Hematopoietic multipotent progenitor cell treated with erythropoietin and hydrocortisone succinate and interleukin-3 and kit ligand, for 8 days (in vitro differentiated cells): ENCODE data around the gene ACAP2.
"Not testable (repeated sequence)": the region's sequence is repeated elsewhere in the genome, so short reads cannot be mapped to it uniquely, and the experiment has no call there.

Source experiments
- DNase-seq: peaks from one replicate; pipeline ENCODE4 v3.0.0-alpha.2; 2015

Gene ACAP2

DNA sequence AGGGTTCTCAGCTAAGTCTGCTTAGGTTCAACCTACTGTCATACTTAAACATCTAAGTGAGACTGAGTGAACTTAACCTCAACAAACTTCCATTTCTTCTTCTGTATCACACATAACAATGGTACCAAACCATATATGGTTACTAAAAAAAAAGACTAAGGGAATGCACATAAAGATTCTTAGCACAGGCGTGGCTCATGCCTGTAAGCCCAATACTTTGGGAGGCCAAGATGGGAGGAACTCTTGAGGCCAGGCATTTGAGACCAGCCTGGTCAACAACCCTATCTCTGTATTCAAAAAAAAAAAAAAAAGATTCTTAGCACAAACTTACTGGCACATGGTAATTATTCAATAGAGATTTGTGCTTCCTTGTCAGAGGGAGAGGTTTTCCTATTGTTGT, 57.9 kb downstream of the ACAP2 start:
- no peak for DNase-seq

DNA sequence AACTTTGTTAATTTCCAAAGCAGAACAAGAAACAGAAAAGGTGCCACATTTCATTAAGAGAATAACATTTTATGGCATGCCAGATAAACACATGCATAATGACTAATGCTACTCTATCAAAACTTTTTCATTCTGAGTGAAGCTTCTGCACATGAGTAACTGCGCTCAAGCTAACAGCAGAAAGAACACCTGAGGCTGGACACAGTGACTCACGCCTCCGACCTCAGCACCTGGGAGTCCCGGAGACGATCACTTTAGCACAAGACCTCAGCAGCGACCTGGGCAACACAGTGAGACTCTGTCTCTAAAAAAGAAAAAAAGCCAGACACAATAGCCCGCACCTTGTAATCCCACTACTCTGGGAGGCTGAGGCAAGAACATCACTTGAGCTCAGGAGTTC, 70.6 kb downstream of the ACAP2 start:
- DNase-seq = no peak

DNA sequence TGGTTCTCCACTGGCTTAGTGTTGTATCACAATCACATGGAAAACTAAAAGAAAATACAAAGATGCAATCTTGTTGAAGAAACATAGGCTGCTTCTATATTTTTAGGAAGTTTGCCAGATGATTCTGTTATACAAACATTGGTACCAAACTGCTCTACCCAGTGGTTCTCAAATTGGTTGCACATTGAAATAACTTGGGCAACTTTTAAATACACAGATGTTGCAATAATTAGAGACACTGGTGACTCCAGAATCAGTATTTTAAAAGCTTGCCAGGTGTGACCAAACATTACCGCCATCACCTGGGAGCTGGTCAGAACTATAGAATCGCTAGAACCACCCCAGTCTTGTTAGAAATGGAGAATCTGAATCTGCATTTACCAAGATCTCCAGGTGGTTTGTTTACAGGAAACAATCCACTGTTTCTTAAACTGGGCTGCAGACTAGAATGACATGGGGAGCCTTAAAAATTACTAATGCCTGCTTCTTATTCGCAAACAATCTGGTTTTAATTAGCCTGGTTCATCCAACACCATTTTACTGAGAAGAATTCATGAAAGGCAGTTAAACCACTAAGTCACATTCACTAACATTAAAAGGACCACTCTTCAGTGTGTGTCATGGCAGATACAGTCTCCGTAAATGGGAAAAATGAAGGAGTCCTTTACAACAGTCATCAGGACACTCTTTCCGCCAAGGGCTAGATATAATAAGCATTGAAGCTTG, 76.5 kb downstream of the ACAP2 start:
- no peak for DNase-seq

DNA sequence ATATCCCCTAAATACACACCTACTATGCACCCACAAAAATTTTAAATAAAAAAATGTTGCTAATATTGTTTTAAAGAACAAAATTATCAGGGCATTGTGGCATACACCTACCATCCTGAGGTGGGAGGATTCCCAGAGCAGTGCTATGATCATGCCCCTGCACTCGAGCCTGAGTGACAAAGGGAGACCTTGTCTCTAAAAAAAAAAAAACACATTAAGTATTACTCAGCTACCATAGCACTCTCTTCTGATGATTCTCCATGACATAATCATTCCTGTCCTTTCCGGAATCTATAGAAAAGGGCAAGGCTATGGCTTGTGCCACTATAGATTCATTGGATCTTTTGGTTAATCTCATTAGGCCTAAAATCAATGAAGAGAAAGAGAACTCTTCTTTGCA, 77.4 kb downstream of the ACAP2 start:
- DNase-seq = no peak

DNA sequence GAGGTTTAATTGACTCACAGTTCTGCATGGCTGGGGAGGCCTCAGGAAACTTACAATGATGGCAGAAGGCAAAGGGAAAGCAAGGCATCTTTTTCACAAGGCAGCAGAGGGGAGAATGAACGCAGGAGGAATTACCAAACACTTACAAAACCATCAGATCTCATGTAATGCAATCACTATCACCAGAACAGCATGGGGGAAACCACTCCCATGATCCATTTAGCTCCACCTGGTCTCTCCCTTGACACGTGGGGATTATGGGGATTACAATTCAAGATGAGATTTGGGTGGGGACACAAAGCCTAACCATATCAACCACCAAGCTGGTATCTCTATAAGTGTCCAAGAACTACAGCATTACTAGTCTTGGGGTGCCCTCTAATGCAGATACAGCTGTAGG, 85.0 kb downstream of the ACAP2 start:
- DNase-seq = peak; percentile 19

DNA sequence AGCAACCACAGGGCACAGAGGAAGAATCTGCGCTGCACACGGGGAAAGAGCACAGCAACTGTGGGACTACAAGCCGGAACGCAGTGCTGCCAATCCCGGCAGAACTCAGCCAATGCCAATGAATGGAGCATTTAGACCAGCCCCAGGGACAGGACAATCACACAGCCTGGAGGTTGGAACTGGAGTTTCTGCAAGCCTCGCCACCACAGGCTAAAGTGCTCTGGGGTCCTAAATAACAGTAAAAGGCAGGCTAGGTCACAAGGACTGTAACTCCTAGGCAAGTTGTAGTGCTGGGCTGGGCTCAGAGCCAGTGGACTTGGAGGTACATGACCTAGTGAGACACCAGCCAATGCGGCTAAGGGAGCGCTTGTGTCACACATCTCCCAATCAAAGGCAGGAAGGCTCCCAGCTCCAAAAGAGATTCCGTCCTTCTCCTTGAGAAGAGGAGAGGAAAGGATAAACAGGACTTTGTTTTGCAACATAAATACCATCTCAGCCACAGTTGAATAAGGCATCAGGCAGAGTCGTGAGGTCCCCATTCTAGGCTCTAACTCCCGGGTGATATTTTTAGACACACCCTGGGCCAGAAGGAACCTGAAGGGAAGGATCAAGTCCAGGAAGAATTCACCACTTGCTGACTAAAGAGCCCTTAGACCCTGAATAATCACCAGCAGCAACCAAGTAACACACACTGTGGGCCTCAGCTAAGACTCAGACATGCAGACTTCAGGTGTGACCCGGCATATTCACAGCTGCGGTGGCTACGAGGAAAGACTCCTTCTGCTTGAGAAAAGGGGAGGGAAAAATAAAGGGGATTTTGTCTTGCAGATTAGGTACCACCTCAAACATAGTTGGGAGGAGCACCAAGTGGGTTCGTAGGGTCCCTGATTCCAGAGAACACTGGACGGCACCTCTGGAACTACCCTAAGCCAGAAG, 86.4 kb downstream of the ACAP2 start:
- no peak for DNase-seq

DNA sequence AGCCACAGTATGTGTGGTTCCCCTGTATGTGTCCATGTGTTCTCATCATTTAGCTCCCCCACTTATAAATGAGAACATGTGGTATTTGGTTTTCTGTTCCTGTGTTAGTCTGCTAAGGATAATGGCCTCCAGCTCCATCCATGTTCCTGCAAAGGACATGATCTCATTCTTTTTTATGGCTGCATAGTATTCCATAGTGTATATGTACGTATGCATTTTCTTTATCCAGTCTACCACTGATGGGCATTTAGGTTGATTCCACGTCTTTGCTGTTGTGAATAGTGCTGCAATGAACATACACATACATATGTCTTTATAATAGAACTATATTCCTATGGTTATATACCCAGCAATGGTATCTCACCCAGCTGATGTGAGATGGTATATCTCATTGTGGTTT, 88.8 kb downstream of the ACAP2 start:
- DNase-seq = not testable (repeated sequence)

DNA sequence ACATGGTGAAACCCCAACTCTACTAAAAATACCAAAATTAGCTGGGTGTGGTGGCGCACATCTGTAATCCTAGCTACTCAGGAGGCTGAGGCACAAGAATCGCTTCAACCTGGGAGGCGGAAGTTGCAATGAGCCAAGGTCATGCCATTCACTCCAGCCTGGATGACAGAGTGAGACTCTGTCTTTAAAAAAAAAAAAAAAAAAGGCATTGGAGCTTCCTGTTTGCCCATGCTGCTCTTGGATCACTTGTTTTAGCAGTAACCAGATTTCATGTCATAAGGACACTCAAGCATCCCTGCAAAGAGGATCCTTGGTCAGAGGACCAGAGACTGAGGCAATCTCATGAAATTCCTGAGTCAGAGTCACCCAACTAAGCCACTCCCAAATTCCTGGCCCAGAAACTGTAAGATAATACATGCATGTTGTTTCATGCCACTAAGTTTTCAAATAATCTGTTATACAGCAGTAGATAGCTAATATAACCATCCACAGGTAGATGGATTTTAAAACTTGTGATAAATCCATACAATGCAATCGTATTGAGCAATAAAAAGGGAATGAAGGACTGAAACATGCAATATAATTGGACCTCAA, 89.8 kb downstream of the ACAP2 start:
- peak; percentile 33 for DNase-seq

DNA sequence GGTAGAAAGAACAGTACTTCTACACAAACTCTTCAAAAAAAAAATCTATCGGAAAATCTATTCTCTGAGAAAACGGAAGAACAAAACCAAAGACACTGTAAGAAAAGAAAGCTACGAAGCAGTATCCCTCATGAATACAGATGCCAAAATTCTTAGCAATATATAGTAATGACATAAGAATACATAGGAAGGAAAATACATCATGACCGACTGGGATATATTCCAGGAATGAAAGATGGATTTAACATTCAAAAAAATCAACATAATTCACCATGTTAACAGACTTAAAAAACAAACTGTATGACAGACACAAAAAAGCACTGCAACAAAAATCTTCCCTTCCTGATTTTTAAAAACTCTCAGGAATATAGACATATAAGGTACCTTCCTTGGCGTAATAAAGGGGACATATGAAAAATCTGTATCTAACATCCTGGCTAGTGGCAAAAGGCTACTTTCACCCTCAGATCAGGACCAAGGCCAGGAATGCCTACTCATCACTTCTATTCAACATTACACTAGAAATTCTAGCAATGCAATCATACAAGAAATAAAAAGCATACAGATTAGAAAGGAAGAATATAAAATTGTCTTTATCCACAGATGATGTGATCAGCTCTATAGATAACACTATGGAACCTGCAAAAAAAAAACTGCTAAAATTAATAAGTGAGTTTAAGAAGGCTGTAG, 94.2 kb downstream of the ACAP2 start:
- DNase-seq = no peak

DNA sequence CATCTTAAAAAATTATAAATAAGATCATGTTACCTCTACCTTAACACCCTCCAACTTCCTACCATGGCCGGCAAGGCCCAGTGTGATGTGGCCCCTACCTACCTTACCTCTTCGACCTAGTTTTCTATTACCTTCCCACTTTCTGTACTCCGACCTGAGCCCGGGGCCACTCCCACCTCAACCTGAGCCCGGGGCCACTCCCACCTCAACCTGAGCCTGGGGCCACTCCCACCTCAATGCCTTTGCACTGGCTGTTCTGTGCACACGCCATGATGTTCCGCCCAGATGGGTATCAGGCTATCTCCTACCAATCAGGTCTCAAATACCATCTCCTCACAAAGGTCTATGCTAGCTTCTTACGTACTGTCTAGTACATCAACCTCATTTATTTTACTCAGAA, 105.1 kb downstream of the ACAP2 start:
- no peak for DNase-seq

DNA sequence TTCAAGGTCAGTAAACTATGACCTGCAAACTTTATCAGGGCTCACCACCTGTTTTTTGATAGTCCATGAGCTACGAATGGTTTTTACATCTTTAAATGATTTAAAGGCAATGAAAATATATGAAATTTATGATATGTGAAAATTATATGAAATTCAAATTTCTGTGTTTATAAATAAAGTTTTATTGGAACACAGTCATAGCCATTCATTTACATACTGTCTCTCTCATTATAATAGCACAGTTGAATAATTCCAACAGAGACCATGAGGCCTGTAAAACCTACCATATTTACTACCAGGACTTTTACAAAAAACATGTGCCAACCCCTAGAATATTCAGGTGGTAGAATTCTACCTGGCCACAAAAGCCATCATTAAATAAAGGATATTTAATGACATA, 107.9 kb downstream of the ACAP2 start:
- DNase-seq = peak; percentile 19

DNA sequence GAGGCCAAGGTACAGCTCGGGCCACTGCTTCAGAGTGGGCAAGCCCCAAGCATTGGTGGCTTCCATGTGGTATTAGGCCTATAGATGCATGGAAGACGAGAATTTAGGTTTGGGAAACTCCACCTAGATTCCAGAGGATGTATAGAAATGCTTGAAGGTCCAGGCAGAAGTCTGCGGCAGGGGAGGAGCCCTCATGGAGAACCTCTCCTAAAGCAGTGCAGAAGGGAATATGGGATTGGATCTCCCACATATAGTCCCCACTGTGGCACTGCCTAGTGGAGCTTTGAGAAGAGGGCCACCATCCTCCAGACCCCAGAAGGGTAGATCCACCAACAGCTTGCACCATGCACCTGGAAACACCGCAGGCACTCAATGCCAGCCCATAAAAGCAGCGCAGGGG, 123.8 kb downstream of the ACAP2 start:
- DNase-seq = no peak

DNA sequence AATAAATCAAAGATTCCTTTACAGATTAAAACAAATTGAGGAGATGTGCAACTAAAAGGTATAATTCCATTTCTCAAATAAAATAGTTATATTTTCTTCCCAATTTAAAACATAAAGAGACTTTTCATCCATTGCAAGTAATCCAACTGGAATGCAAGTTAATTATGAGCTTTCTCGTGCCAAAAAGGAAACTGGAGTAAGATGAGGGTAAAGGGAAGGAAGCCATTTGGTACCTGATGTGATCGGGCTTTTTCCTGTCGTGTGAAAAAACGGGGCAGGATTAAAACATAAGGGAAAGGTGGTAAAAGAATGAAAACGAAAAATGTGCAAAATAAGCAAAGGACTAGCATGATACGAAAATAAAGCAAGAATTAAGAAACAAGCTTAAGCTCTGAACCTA, 130.1 kb downstream of the ACAP2 start:
- no peak for DNase-seq

DNA sequence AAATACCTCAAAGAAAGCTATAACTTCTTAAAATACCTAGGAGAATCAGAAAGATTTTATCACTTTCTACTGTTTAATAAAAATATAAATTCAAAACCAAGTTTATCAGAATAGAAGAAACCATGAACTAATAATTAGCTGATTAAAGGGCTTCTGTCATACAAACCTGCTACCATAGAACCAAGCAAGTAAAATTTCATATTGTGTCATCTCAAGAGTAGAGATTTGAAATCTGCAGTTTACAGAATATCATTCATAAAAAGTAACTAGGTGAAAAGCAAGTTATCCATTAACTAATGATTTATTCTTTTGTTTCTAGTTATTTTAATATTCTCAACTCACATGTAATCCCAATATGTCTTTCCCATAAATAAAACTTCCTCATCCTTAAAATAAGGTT, 135.1 kb downstream of the ACAP2 start:
- DNase-seq = no peak

DNA sequence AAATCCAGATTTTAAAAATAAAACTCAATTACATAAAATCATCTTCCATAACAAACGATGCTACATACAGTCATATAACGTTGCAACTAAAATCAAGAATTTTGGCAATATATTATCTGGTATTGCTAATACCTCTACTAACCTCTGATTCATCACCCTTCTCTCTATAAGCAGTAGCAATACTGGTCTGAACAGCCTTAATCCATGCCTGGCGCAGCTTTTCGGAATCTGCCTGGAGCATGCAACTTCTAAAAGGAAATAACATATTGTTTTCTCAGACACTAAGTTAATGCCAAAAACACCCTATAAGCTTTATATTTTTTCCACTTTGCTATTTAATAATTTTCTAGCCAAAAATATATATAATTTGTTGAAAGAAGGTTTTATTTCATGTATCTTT, 136.5 kb downstream of the ACAP2 start:
- no peak for DNase-seq

DNA sequence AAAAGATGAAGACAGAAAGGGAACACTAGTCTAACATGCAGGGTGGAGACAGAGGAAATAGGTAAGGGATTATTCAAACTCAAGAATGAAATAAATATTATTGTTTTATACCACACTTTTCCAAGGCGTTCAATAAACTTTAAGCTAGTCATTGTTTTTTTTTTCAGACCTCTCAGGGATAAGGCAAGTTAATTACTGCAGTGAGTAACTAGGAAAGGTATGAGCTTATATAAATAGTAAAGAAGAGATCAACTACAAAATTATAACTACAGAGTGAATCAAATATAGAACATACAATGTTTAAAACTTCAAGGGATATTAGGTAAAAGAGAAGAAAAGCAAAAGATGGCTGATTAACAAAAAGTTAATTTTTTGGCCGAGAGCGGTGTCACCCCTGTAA, 140.4 kb downstream of the ACAP2 start:
- DNase-seq = no peak

DNA sequence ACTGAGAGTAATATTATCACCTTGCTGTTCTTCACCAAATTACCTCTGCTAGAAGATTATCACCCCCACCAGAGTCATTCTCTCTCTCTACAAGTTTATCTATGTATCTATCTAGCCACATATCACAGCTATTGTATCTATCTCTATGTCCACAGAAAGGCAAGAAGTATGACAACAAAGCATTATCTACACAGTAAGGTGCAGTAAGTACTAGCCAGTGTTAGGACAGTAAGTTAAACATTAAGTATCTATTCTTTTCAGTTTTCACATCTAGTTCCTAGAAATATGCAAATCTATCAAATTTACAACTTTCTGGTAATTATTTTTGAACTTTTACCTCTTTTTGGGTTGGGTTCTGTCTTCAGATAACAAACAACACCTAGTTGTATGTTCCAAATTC, 145.4 kb downstream of the ACAP2 start:
- DNase-seq = no peak

DNA sequence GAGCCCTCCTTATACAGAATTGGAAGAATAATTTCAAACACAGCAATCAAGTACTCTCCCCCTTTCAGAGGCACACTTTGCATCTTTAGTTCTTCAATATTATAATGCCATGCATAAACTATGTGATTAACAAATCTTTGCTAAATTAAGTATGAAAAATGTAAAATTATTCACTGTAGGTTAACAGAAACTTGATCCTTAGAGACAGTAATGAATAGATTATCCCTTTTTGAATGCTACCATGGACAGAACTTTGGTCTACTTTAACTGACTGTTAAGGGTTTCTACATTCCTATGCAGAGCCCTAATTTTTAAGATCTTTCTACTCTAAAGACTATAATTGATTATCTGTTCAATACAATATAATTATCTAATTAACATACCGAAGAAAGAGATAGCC, 146.2 kb downstream of the ACAP2 start:
- DNase-seq = no peak

DNA sequence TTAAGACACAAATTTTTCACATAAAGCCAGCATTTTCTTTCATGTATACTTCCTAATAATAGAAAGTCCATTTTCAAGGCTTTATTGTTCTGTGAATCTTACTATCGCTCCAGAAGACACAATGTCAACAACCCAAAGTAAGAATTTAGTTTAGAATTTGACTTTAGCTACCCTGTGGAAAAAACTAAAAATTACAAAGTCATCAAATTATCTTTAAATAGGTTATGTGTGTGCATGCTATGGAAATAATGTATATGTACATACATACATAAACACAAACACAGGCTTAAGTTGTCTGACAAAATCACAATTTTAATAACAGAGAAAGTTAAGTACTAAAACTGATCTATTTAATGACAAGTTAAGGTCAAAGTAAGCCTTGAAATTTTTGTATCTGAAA, 151.7 kb downstream of the ACAP2 start:
- no peak for DNase-seq

DNA sequence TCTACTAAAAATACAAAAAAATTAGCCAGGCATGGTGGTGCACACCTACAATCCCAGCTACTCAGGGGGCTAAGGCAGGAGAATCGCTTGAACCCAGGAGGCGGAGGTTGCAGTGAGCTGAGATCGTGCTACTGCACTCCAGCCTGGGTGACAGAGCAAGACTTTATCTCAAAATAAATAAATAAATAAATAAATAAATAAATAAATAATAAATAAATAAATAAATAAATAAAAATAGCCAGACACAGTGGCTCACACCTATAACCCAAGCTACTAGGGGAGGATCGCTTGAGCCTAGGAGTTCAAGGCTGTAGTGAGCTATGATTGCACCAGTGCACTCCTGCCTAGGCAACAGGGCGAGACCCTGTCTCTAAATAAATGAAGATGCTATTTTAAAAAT, 152.2 kb downstream of the ACAP2 start:
- DNase-seq = not testable (repeated sequence)

DNA sequence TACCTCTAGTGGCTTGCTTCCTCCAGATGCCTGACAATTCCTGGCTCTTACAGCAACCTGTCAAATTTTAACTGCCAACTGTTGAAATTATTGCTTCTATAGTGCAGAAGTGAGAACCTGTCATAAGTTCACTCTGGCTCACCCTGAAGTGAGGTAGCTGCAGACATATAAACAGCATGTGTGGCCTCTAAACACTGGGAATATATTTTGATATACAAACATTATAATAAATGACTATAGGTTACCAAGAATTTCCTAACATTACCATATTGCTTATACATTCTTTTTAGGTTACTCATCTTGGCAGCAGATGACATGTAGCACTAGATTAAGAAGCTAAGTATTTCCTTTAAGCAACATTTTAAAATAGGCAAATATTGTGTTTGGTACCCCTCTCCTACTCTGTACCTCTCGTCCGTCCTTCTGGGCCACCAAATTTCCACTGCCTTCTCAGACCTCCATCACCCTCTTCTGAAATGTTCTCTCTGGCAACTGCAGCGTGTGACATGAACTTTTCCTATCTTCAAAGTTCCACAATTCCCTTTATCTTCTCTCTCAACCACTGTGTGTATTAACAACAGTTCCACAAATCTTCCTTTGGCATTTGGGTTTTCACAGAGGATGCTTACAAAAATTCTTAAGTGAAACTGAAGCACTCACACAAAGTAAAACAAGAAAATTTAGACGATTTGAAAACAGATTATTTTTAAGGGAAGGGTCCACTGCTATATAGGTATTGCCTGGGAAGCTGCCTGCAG, 156.5 kb downstream of the ACAP2 start:
- DNase-seq = no peak

DNA sequence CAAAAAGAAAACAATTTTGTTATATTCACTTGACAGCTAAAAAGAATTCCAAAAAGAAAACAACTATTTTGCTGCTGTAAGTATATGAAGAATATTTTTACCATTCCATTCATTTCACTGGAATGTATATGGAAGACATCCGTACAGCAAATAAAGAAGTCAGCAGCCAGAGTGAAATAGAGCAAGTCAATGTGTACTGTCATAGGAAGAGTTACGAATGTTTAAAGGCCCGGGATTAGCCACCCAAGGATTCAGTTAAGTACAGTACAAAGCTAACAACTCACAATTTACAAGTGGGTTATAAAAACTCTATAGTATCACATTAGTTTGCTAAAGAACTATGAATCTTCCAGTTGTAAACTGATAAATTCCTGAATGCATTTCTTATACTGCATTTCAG, 157.4 kb downstream of the ACAP2 start:
- no peak for DNase-seq

DNA sequence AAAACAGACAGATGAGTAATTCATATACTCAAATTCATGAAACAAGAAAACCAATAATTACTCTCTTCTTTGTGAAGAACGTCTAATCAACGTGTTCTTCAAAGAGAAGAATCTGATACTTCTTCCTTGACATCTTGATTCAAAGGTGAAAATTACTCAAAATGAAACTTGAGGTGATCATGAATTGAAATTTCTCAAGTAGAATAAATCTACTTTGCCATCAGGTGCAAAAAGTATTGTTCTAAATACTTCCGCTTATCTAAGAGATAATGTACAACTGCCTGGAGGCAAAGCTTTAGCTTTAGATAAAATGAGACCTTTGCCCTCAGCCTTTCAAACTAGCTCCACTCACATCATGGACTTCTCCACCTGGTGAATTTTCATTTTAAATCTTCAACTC, 158.0 kb downstream of the ACAP2 start:
- DNase-seq = no peak
